H1 (cell line): Measurements from ENCODE around the gene CLIP4. TPM values are rescaled to one million over a fixed set of nuclear protein-coding genes. Genes with fewer than 3 reads are reported as not detected.

ENCODE experiments used
- CHD7 ChIP-seq: fragments of 300-600 bp; sonication (generic); IDR thresholded peaks from 2 replicates; pipeline ENCODE4 v1.7.1; 2012; ENCODE audit warnings: low read length, moderate library complexity, mild to moderate bottlenecking, inconsistent platforms; ENCODE audit not compliant: insufficient replicate concordance
- TEAD4 ChIP-seq: IDR thresholded peaks from 2 replicates; pipeline ENCODE4 v1.6.1; 2012; ENCODE audit warnings: low read depth, low read length, inconsistent platforms, mixed read lengths
- polyA plus RNA-seq, 7 experiments: library from polyadenylated mRNA; depleted of rRNA in 3 of 7; stranded (reverse) in 5 of 7; unstranded in 2 of 7; fragments of >200 nt in 5 of 7; fragments of 200-250 nt in 2 of 7; gene quantifications; 1 replicate in 5 of 7; 2 replicates in 1 of 7; 4 replicates in 1 of 7; pipeline versions ENCODE4 v1.2.1 to v1.2.3, GENCODE V29; 2011 to 2013; ENCODE audit warnings: missing spikeins in 2 of 7, mixed read lengths in 2 of 7
- total RNA-seq: library from RNA; stranded (reverse); fragmentation: NEBNext Ultra II Directional; extraction: Animal tissue kit (Norgen Biotek cat#: 25700); gene quantifications from 2 replicates; pipeline ENCODE4 v1.2.1, GENCODE V29; 2021

The CLIP4 gene
- total and polyA plus RNA-seq, 2 of the 8 experiments (the other 6 are each of a cell fraction or from before 2014, with no cell fraction given) = 0.08 to 0.09 TPM

DNA sequence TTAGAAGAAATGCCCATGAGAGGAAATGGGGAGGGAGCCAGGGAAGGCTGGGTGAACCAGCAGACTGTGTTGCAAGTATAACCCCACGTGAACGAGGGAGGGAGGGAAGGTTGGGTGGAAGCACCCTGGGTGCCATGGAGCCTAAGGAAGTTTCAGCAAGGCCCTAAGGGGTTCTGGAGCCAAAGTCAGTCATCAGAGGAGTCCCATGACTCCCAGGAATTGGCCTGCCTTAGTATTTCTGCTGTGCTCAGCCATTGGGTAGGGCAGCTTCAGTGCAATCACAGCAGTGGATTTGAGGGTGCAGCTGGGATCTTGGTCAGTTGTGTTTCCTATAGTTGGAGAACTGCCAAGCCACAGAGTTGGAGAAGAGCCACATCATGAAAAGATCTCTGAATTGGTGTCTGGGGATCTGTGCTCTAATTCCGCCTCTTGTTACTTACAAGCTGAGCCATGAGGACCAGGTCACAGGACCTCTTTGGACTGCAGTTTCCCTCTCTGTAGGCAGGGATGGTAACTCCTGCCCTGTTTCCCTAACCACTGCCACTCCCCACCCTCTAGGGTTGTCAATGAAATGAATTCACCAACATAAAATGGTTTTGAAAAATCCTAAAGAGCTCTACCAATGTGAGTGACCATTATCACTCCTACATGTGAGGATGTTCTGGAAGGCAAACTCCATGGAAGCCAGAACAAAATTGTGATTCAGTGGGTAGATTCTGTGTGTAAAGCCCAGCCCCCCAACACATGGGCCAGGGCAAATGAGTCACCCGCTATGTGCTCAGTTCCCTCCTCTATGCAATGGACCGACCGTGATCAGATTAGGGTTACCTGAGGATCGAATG, 108.9 kb downstream of the CLIP4 start (continued):
- TF ChIP-seq CHD7 (no peak), TEAD4 (no peak)
